ENCODE measurements around the gene FLOT2.
"Not testable (repeated sequence)": the region's sequence is repeated elsewhere in the genome, so short reads cannot be mapped to it uniquely, and the experiment has no call there.

The FLOT2 gene

GRCh38 chr17:28916302-28916934, 18.9 kb upstream of the FLOT2 start:
- peak; percentile 53 for DNase-seq (ENCODE audit: low spot score)

GRCh38 chr17:28912938-28913333, 15.4 kb upstream of the FLOT2 start:
- DNase-seq (ENCODE audit: low spot score), result no peak

GRCh38 chr17:28912281-28912937, 14.9 kb upstream of the FLOT2 start:
- DNase-seq (ENCODE audit: low spot score), result no peak

GRCh38 chr17:28911411-28912045, 14.0 kb upstream of the FLOT2 start:
- DNase-seq (ENCODE audit: low spot score), result no peak

GRCh38 chr17:28910534-28910933, 13.0 kb upstream of the FLOT2 start:
- no peak for DNase-seq (ENCODE audit: low spot score)

GRCh38 chr17:28908640-28909167, 11.2 kb upstream of the FLOT2 start:
- no peak for DNase-seq (ENCODE audit: low spot score)

GRCh38 chr17:28907709-28908475, 10.4 kb upstream of the FLOT2 start:
- DNase-seq (ENCODE audit: low spot score), result no peak

- DNase-seq (ENCODE audit: low spot score), result no peak
Observed at GRCh38 chr17:28906706-28907438, 9.3 kb upstream of the FLOT2 start.

GRCh38 chr17:28906276-28906675, 8.7 kb upstream of the FLOT2 start:
- no peak for DNase-seq (ENCODE audit: low spot score)

GRCh38 chr17:28904800-28905199, 7.3 kb upstream of the FLOT2 start:
- DNase-seq (ENCODE audit: low spot score), result no peak

GRCh38 chr17:28903546-28903841, 6.0 kb upstream of the FLOT2 start:
- DNase-seq (ENCODE audit: low spot score), result not testable (repeated sequence)

- peak; percentile 96 for DNase-seq (ENCODE audit: low spot score)
Observed at GRCh38 chr17:28902819-28903545, 5.4 kb upstream of the FLOT2 start, which contains the start of gene DHRS13. Gene DHRS13 (minus strand): TSS chr17:28903079. CDS start chr17:28902944, 135 bp downstream.

GRCh38 chr17:28901866-28902818, 4.6 kb upstream of the FLOT2 start:
- peak; percentile 40 for DNase-seq (ENCODE audit: low spot score)

- DNase-seq (ENCODE audit: low spot score), result no peak
Observed at GRCh38 chr17:28900986-28901726, 3.6 kb upstream of the FLOT2 start.

- no peak for DNase-seq (ENCODE audit: low spot score)
Observed at GRCh38 chr17:28899212-28899815, 1.8 kb upstream of the FLOT2 start.

- DNase-seq (ENCODE audit: low spot score), result no peak
Observed at GRCh38 chr17:28898527-28898955, 1.0 kb upstream of the FLOT2 start.

- peak; percentile 35 for DNase-seq (ENCODE audit: low spot score)
Observed at GRCh38 chr17:28897769-28898526, 415 bp upstream of the FLOT2 start.

GRCh38 chr17:28896491-28896883, 1.0 kb downstream of the FLOT2 start:
- no peak for DNase-seq (ENCODE audit: low spot score)
